Stimulated activated CD4-positive, alpha-beta T cell treated with anti-CD3 and anti-CD28 coated beads, TNF-alpha, amount 100 ng/mL, for 1 hour (primary cell): ENCODE results near the gene JUNB.

Source experiments
- DNase-seq, 3 donors: peaks; one replicate each; pipeline ENCODE4 v3.0.0-alpha.2; 2020; ENCODE audit warnings: low read depth in 3 of 3, low spot score in 1 of 3

Gene JUNB

GRCh38 chr19:12773571-12773970 lies 17.7 kb upstream of the JUNB start:
- DNase-seq, result no peak

- DNase-seq, result no peak
Observed at GRCh38 chr19:12774588-12775555, 16.4 kb upstream of the JUNB start, which contains the start of gene HOOK2. HOOK2 (minus strand) TSS chr19:12775552; CDS start chr19:12775449, 103 bp downstream.

- peak in 2 of 3 donors; percentile 67 to 79 for DNase-seq
Observed at GRCh38 chr19:12777217-12778016, 13.9 kb upstream of the JUNB start.

- DNase-seq, result peak in 1 of 3 donors; percentile 31
Observed at GRCh38 chr19:12778017-12778904, 13.0 kb upstream of the JUNB start.

GRCh38 chr19:12778905-12779161 lies 12.5 kb upstream of the JUNB start:
- DNase-seq, result no peak

GRCh38 chr19:12779162-12779993 lies 11.9 kb upstream of the JUNB start:
- DNase-seq, result no peak

- DNase-seq, result no peak
Observed at GRCh38 chr19:12782174-12782423, 9.2 kb upstream of the JUNB start.

GRCh38 chr19:12782424-12783290 lies 8.6 kb upstream of the JUNB start:
- DNase-seq, result peak; percentile 76 to 83 (median 81)

- peak in 1 of 3 donors; percentile 33 for DNase-seq
Observed at GRCh38 chr19:12783291-12783848, 7.9 kb upstream of the JUNB start.

GRCh38 chr19:12783849-12784393 lies 7.4 kb upstream of the JUNB start:
- DNase-seq, result no peak

- DNase-seq, result no peak
Observed at GRCh38 chr19:12784394-12784870, 6.9 kb upstream of the JUNB start.

GRCh38 chr19:12784871-12785430 lies 6.3 kb upstream of the JUNB start:
- no peak for DNase-seq

- DNase-seq, result no peak
Observed at GRCh38 chr19:12785431-12786031, 5.8 kb upstream of the JUNB start.

GRCh38 chr19:12786141-12786870 lies 5.0 kb upstream of the JUNB start:
- DNase-seq, result no peak

- no peak for DNase-seq
Observed at GRCh38 chr19:12786952-12787351, 4.3 kb upstream of the JUNB start.

- no peak for DNase-seq
Observed at GRCh38 chr19:12787458-12787857, 3.8 kb upstream of the JUNB start.

- no peak for DNase-seq
Observed at GRCh38 chr19:12788042-12788681, 3.1 kb upstream of the JUNB start.
